NCI-H1694 (cell line): ENCODE data around the gene IFI44.

ENCODE experiments used
- DNase-seq: peaks from one replicate; lab custom pipeline; 2025; lab: John Stamatoyannopoulos, UW

Gene IFI44

GRCh38 chr1:78712467-78713051, 62.9 kb downstream of the IFI44 start:
- DNase-seq, result no peak

GRCh38 chr1:78713297-78713696, 63.7 kb downstream of the IFI44 start:
- DNase-seq, result no peak
